Measurements from ENCODE around the gene BMPR1B. TPM values are rescaled to one million over a fixed set of nuclear protein-coding genes. Genes with fewer than 3 reads are reported as not detected.

BMPR1B gene
- total and polyA plus RNA-seq, 2 of the 4 experiments (the other 2 are of a cell fraction), result 0.24 to 0.90 TPM

- Histone ChIP-seq H3K14ac (replicated peaks; ENCODE audit: low read depth, low read length) (no peak overlapping the region), H2AK9ac (replicated peaks; ENCODE audit: low read depth, low read length, poor library complexity) (no peak overlapping the region), H3K4me3 (ENCODE audit: insufficient read depth, low read depth, low read length) (no peak overlapping the region), H4K5ac (ENCODE audit: low read depth, low read length) (no peak overlapping the region), H3K36me3 (ENCODE audit: control insufficient read depth, insufficient read depth, low read length) (no peaks in the 10 kb centered on the region), H3K79me1 (ENCODE audit: low read depth in 1 of 2, low read length in 2 of 2) (no peaks in the 10 kb centered on the region), H3K9me3 (ENCODE audit: control insufficient read depth, insufficient read depth, low read length) (no peaks in the 10 kb centered on the region), H3K9ac (ENCODE audit: low read depth, low read length) (no peak overlapping the region), H3K27ac (ENCODE audit: insufficient read depth, low read length) (no peak overlapping the region), H3K4me2 (ENCODE audit: low read depth, low read length) (no peak overlapping the region), H3K9me1 (ENCODE audit: insufficient read depth, low read length) (no peaks in the 10 kb centered on the region), H3K4me1 (ENCODE audit: control insufficient read depth, insufficient read depth, low read length) (no peaks in the 10 kb centered on the region), H3K23ac (ENCODE audit: low read depth, low read length) (no peak overlapping the region), H2BK20ac (ENCODE audit: low read depth, low read length) (no peak overlapping the region), H3K4ac (ENCODE audit: low read depth, low read length) (no peak overlapping the region), H2AFZ (replicated peaks; ENCODE audit: low read length, poor library complexity) (no peak overlapping the region), H3K56ac (ENCODE audit: extremely low read depth, insufficient read depth, low read length) (no peak overlapping the region), H3K27me3 (ENCODE audit: control insufficient read depth, insufficient read depth, low read length) (peaks cover 1% of the 10 kb centered on the region; the same call in 1 of the 2 replicates), H2BK5ac (ENCODE audit: low read depth, low read length, poor library complexity, severe bottlenecking) (no peak overlapping the region), H3K18ac (ENCODE audit: low read depth, low read length) (no peak overlapping the region), H2BK120ac (ENCODE audit: low read depth, low read length) (no peak overlapping the region), H2AK5ac (ENCODE audit: low read depth, low read length) (no peak overlapping the region), H4K8ac (ENCODE audit: low read depth in 2 of 2, low read length in 2 of 2) (no peak overlapping the region), H4K20me1 (ENCODE audit: insufficient read depth, low read length) (no peaks in the 10 kb centered on the region), H4K91ac (ENCODE audit: insufficient read depth, low read depth, low read length) (no peak overlapping the region), H2BK15ac (ENCODE audit: low read depth, low read length) (no peak overlapping the region)
- ChIA-PET POLR2A (ENCODE audit: unreplicated experiment) (no interaction called here), CTCF (interaction anchor here (0.6 kb wide), 1 partner anchor 765 kb away, joined by 4 read pairs; no protein-coding TSS in a partner anchor)
- intact Hi-C loops (cut with micrococcal nuclease), result no loop called here
- DNase-seq (no peak), ATAC-seq (ENCODE audit: low read depth) (no peak)
- in situ Hi-C loops (cut with MboI; ENCODE audit: low sequenced_read_pairs), result loop anchor here (25.0 kb wide), 3 partner anchors 358 to 1333 kb away; partner anchors contain the start of gene BMPR1B
- BruUV-seq (replicated peaks), result no TSS peak
- TF ChIP-seq CHD1 (IDR thresholded peaks at IDR 0.05; ENCODE audit: low read depth, low read length), result no peak
- no peak for TF ChIP-seq FOS (IDR thresholded peaks at IDR 0.05; ENCODE audit: low read depth, low read length)
- no peak for TF ChIP-seq RCOR1 (IDR thresholded peaks at IDR 0.05; ENCODE audit: insufficient replicate concordance, low read length)
- TF ChIP-seq, protein P1, sequence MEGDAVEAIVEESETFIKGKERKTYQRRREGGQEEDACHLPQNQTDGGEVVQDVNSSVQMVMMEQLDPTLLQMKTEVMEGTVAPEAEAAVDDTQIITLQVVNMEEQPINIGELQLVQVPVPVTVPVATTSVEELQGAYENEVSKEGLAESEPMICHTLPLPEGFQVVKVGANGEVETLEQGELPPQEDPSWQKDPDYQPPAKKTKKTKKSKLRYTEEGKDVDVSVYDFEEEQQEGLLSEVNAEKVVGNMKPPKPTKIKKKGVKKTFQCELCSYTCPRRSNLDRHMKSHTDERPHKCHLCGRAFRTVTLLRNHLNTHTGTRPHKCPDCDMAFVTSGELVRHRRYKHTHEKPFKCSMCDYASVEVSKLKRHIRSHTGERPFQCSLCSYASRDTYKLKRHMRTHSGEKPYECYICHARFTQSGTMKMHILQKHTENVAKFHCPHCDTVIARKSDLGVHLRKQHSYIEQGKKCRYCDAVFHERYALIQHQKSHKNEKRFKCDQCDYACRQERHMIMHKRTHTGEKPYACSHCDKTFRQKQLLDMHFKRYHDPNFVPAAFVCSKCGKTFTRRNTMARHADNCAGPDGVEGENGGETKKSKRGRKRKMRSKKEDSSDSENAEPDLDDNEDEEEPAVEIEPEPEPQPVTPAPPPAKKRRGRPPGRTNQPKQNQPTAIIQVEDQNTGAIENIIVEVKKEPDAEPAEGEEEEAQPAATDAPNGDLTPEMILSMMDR (conservative IDR thresholded peaks at IDR 0.05; ENCODE audit: low read depth, low read length), result no peak
- no peak for TF ChIP-seq MXI1 (IDR thresholded peaks at IDR 0.05; ENCODE audit: borderline replicate concordance, low read depth, low read length)
- TF ChIP-seq RFX5 (IDR thresholded peaks at IDR 0.05; ENCODE audit: low read depth, low read length), result no peak
- TF ChIP-seq BHLHE40 (IDR thresholded peaks at IDR 0.05; ENCODE audit: low read depth, low read length), result no peak
- TF ChIP-seq CEBPB (IDR thresholded peaks at IDR 0.05; ENCODE audit: low read depth, low read length), result no peak
- no peak for TF ChIP-seq MAZ (IDR thresholded peaks at IDR 0.05; ENCODE audit: borderline replicate concordance, low read depth, low read length)
- no peak for TF ChIP-seq NFE2L2 (IDR thresholded peaks at IDR 0.05; ENCODE audit: low read depth, low read length)
- no peak for TF ChIP-seq MAFK (IDR thresholded peaks at IDR 0.05; ENCODE audit: low read depth, low read length)
- no peak for TF ChIP-seq POLR2A (IDR thresholded peaks at IDR 0.05; ENCODE audit: low read depth, low read length)
- TF ChIP-seq, protein P2, sequence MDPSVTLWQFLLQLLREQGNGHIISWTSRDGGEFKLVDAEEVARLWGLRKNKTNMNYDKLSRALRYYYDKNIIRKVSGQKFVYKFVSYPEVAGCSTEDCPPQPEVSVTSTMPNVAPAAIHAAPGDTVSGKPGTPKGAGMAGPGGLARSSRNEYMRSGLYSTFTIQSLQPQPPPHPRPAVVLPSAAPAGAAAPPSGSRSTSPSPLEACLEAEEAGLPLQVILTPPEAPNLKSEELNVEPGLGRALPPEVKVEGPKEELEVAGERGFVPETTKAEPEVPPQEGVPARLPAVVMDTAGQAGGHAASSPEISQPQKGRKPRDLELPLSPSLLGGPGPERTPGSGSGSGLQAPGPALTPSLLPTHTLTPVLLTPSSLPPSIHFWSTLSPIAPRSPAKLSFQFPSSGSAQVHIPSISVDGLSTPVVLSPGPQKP (IDR thresholded peaks at IDR 0.05; ENCODE audit: borderline replicate concordance, low read depth, low read length), result no peak
- no peak for TF ChIP-seq RAD21 (IDR thresholded peaks at IDR 0.05; ENCODE audit: low read length)
- no peak for TF ChIP-seq SMC3 (IDR thresholded peaks at IDR 0.05; ENCODE audit: low read depth, low read length)
- TF ChIP-seq, protein P3, sequence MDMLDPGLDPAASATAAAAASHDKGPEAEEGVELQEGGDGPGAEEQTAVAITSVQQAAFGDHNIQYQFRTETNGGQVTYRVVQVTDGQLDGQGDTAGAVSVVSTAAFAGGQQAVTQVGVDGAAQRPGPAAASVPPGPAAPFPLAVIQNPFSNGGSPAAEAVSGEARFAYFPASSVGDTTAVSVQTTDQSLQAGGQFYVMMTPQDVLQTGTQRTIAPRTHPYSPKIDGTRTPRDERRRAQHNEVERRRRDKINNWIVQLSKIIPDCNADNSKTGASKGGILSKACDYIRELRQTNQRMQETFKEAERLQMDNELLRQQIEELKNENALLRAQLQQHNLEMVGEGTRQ (IDR thresholded peaks at IDR 0.05; ENCODE audit: low read depth, low read length), result no peak
- dilution Hi-C loops (cut with HindIII; ENCODE audit: low sequenced_read_pairs, unreplicated experiment), result loop anchor here (25.0 kb wide), 1 partner anchor 483 kb away; no protein-coding TSS in a partner anchor
- no CpG with 5 or more reads among the region's 2 CpGs for WGBS, 2 experiments (ENCODE audit: extremely low coverage in 2 of 2, insufficient read length in 1 of 2)
These were observed 362.7 kb downstream of the BMPR1B start for GRCh38 chr4:95120456-95120855.

Measured in IMR-90 (cell line).